HEK293 (cell line): ENCODE results near the gene SYN1.

Experiments
- CTCF ChIA-PET: fragments of 350-600 bp; formaldehyde crosslinking; extraction: SDS; loops from one replicate; lab custom pipeline; 2021; ENCODE audit warnings: antibody characterized with exemption; lab: Yijun Ruan, JAX
- POLR2A ChIA-PET: fragments of 300-600 bp; formaldehyde crosslinking; extraction: SDS; loops from one replicate; lab custom pipeline; 2020; ENCODE audit warnings: antibody characterized with exemption, inconsistent platforms; lab: Yijun Ruan, JAX
- H3K27ac ChIP-seq: fragments of 200-500 bp; sonication (Bioruptor generic); 2 replicates; pipeline ENCODE4 v1.5.1; 2014; ENCODE audit warnings: low read depth, low read length, control low read depth, inconsistent platforms; ENCODE audit errors: extremely low read depth
- H3K36me3 ChIP-seq, 2 experiments: fragments of 200-500 bp in 1 of 2; sonication (Bioruptor generic) in 1 of 2; 1 replicate in 1 of 2; 2 replicates in 1 of 2; pipeline ENCODE4 v1.5.1; 2014 to 2017; ENCODE audit warnings: inconsistent platforms in 2 of 2, low read length in 2 of 2; ENCODE audit not compliant: control insufficient read depth in 2 of 2, insufficient read depth in 1 of 2
- H3K4me1 ChIP-seq: fragments of 200-500 bp; sonication (Bioruptor generic); 2 replicates; pipeline ENCODE4 v1.5.1; 2014; ENCODE audit warnings: mild to moderate bottlenecking, low read length, inconsistent platforms; ENCODE audit not compliant: control insufficient read depth, insufficient read depth
- H3K4me3 ChIP-seq: 2 replicates; pipeline ENCODE4 v1.5.1; 2011; ENCODE audit warnings: low read depth, mild to moderate bottlenecking, control low read depth, low read length, moderate library complexity
- H3K9me3 ChIP-seq: fragments of 200-500 bp; sonication (Bioruptor generic); 2 replicates; pipeline ENCODE4 v1.5.1; 2014; ENCODE audit warnings: low read depth, low read length, inconsistent platforms; ENCODE audit not compliant: control insufficient read depth, insufficient read depth
- HOXD13 ChIP-seq: sonication (generic); formaldehyde crosslinking; IDR thresholded peaks from 2 replicates; pipeline ENCODE4 v1.8.0; 2022; ENCODE audit warnings: missing genetic modification reagents, borderline replicate concordance
- INSM2 ChIP-seq: fragments of 450-650 bp; formaldehyde crosslinking; IDR thresholded peaks from 2 replicates; pipeline ENCODE4 v1.5.1; 2016; ENCODE audit warnings: missing biosample characterization, missing genetic modification characterization
- KLF9 ChIP-seq: fragments of 450-650 bp; formaldehyde crosslinking; IDR thresholded peaks from 2 replicates; pipeline ENCODE4 v1.5.1; 2016; ENCODE audit warnings: missing biosample characterization, missing genetic modification characterization, low read depth
- REPIN1 ChIP-seq: fragments of 450-650 bp; formaldehyde crosslinking; IDR thresholded peaks from 2 replicates; pipeline ENCODE4 v1.5.1; 2017; ENCODE audit warnings: missing biosample characterization, missing genetic modification characterization, low read depth
- SALL2 ChIP-seq: fragments of 450-650 bp; formaldehyde crosslinking; IDR thresholded peaks from 2 replicates; pipeline ENCODE4 v1.5.0; 2017; ENCODE audit warnings: missing biosample characterization, mild to moderate bottlenecking, missing genetic modification characterization, borderline replicate concordance
- ZBTB7A ChIP-seq: fragments of 450-650 bp; formaldehyde crosslinking; IDR thresholded peaks from 2 replicates; pipeline ENCODE4 v1.5.1; 2016; ENCODE audit warnings: low read depth, missing biosample characterization, missing genetic modification characterization
- ZBTB8A ChIP-seq: fragments of 450-650 bp; formaldehyde crosslinking; IDR thresholded peaks from 2 replicates; pipeline ENCODE4 v1.5.1; 2016; ENCODE audit warnings: missing biosample characterization, missing genetic modification characterization
- ZFHX2 ChIP-seq: fragments of 450-650 bp; formaldehyde crosslinking; conservative IDR thresholded peaks from 2 replicates; pipeline ENCODE4 v1.5.1; 2016; ENCODE audit warnings: missing biosample characterization, missing genetic modification characterization
- ZNF140 ChIP-seq: fragments of 450-650 bp; formaldehyde crosslinking; IDR thresholded peaks from 2 replicates; pipeline ENCODE4 v1.5.1; 2016; ENCODE audit warnings: missing biosample characterization, missing genetic modification characterization
- ZNF221 ChIP-seq: fragments of 450-650 bp; formaldehyde crosslinking; IDR thresholded peaks from 2 replicates; pipeline ENCODE4 v1.5.1; 2017; ENCODE audit warnings: missing biosample characterization, missing genetic modification characterization, borderline replicate concordance
- ZNF24 ChIP-seq: fragments of 450-650 bp; formaldehyde crosslinking; IDR thresholded peaks from 2 replicates; pipeline ENCODE4 v1.5.1; 2016; ENCODE audit warnings: missing biosample characterization, missing genetic modification characterization
- ZNF311 ChIP-seq: fragments of 450-650 bp; formaldehyde crosslinking; IDR thresholded peaks from 2 replicates; pipeline ENCODE4 v1.5.1; 2017; ENCODE audit warnings: missing biosample characterization, missing genetic modification characterization, borderline replicate concordance
- ZNF366 ChIP-seq: fragments of 450-650 bp; formaldehyde crosslinking; conservative IDR thresholded peaks from 2 replicates; pipeline ENCODE4 v1.5.1; 2016; ENCODE audit warnings: missing biosample characterization, missing genetic modification characterization
- ZNF561 ChIP-seq: fragments of 450-650 bp; IDR thresholded peaks from 2 replicates; pipeline ENCODE4 v1.5.1; 2018; ENCODE audit warnings: missing biosample characterization, missing genetic modification characterization, borderline replicate concordance
- ZNF624 ChIP-seq: fragments of 450-650 bp; formaldehyde crosslinking; IDR thresholded peaks from 2 replicates; pipeline ENCODE4 v1.5.1; 2017; ENCODE audit warnings: missing biosample characterization, missing genetic modification characterization
- ZNF629 ChIP-seq: fragments of 450-650 bp; formaldehyde crosslinking; IDR thresholded peaks from 2 replicates; pipeline ENCODE4 v1.5.1; 2017; ENCODE audit warnings: missing biosample characterization, missing genetic modification characterization
- ZNF658 ChIP-seq: fragments of 450-650 bp; formaldehyde crosslinking; IDR thresholded peaks from 2 replicates; pipeline ENCODE4; 2016; ENCODE audit warnings: missing biosample characterization, missing genetic modification characterization
- ZNF660 ChIP-seq: fragments of 450-650 bp; IDR thresholded peaks from 2 replicates; pipeline ENCODE4 v1.5.1; 2018; ENCODE audit warnings: missing biosample characterization, mild to moderate bottlenecking, missing genetic modification characterization
- ZNF707 ChIP-seq: fragments of 450-650 bp; formaldehyde crosslinking; IDR thresholded peaks from 2 replicates; pipeline ENCODE4 v1.5.1; 2016; ENCODE audit warnings: missing biosample characterization, missing genetic modification characterization
- ZNF785 ChIP-seq: fragments of 450-650 bp; formaldehyde crosslinking; IDR thresholded peaks from 2 replicates; pipeline ENCODE4 v1.5.1; 2016; ENCODE audit warnings: missing biosample characterization, missing genetic modification characterization
- ZXDB ChIP-seq: fragments of 450-650 bp; formaldehyde crosslinking; IDR thresholded peaks from 2 replicates; pipeline ENCODE4 v1.5.1; 2016; ENCODE audit warnings: missing biosample characterization, missing genetic modification characterization
- TF ChIP-seq, protein P1 (sequence below): fragments of 450-650 bp; formaldehyde crosslinking; IDR thresholded peaks from 2 replicates; pipeline ENCODE4 v1.5.1; 2016; ENCODE audit warnings: missing biosample characterization, missing genetic modification characterization, low read depth
- TF ChIP-seq, protein P2 (sequence below): fragments of 450-650 bp; formaldehyde crosslinking; IDR thresholded peaks from 2 replicates; pipeline ENCODE4 v1.5.1; 2016; ENCODE audit warnings: missing biosample characterization, missing genetic modification characterization
- TF ChIP-seq, protein P3 (sequence below): fragments of 450-650 bp; formaldehyde crosslinking; IDR thresholded peaks from 2 replicates; pipeline ENCODE4 v1.5.1; 2016; ENCODE audit warnings: missing biosample characterization, missing genetic modification characterization
- TF ChIP-seq, protein P4 (sequence below): fragments of 450-650 bp; formaldehyde crosslinking; IDR thresholded peaks from 2 replicates; pipeline ENCODE4 v1.5.1; 2016; ENCODE audit warnings: missing biosample characterization, missing genetic modification characterization

SYN1 gene

DNA sequence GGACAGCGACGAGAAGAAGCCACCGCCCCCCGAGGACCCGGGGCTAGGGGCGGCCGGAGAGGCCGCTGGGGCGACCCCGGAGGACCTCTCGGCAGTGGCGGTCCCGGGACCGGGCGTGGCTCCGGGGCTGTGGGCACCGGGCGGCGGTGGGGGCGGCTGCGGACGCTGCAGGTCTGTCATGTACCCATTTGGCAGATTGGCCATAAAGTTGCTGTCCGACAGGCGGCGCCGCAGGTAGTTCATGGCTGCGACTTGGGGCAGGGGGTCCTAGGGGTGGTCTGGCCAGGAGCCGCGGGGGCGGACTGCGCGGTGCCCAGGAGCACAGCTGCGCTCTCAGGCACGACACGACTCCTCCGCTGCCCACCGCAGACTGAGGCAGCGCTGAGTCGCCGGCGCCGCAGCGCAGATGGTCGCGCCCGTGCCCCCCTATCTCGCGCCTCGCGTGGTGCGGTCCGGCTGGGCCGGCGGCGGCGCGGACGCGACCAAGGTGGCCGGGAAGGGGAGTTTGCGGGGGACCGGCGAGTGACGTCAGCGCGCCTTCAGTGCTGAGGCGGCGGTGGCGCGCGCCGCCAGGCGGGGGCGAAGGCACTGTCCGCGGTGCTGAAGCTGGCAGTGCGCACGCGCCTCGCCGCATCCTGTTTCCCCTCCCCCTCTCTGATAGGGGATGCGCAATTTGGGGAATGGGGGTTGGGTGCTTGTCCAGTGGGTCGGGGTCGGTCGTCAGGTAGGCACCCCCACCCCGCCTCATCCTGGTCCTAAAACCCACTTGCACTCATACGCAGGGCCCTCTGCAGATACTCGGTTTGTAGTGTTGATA is at the start of gene SYN1:
TSS of gene SYN1 (minus strand) at position 372 of the 817 bp plus-strand sequence. CDS start at position 243, 129 bp downstream.
- ChIA-PET CTCF (no interaction called here), POLR2A (interaction anchor here (0.5 kb wide), 1 partner anchor 60 kb away, joined by 5 read pairs; no protein-coding TSS in a partner anchor)
- H3K27ac ChIP-seq = no peak within 1 kb of the TSS
- TF ChIP-seq ZNF660 (tag by site-specific recombination) (peak; percentile 81), ZNF624 (tag by site-specific recombination) (no peak), ZFHX2 (tag by site-specific recombination) (peak; percentile 82), ZNF561 (peak; percentile 80), ZBTB7A (tag by site-specific recombination) (peak; percentile 28; the same call in 1 of the 2 replicates), ZNF658 (no peak), REPIN1 (no peak), INSM2 (tag by site-specific recombination) (0 out of 2 replicates have a peak, but pooled peaks have one; percentile 30), ZNF366 (tag by site-specific recombination) (no peak), ZNF707 (tag by site-specific recombination) (no peak), KLF9 (0 out of 2 replicates have a peak, but pooled peaks have one; percentile 20), ZNF221 (no peak), SALL2 (tag by site-specific recombination) (no peak), ZBTB8A (peak; percentile 82), HOXD13 (no peak), ZNF785 (tag by site-specific recombination) (0 out of 2 replicates have a peak, but pooled peaks have one; percentile 39), ZNF629 (peak; percentile 97), ZNF311 (tag by site-specific recombination) (no peak), ZXDB (tag by site-specific recombination) (no peak), ZNF140 (no peak), ZNF24 (tag by site-specific recombination) (no peak)
- TF ChIP-seq, protein P1, sequence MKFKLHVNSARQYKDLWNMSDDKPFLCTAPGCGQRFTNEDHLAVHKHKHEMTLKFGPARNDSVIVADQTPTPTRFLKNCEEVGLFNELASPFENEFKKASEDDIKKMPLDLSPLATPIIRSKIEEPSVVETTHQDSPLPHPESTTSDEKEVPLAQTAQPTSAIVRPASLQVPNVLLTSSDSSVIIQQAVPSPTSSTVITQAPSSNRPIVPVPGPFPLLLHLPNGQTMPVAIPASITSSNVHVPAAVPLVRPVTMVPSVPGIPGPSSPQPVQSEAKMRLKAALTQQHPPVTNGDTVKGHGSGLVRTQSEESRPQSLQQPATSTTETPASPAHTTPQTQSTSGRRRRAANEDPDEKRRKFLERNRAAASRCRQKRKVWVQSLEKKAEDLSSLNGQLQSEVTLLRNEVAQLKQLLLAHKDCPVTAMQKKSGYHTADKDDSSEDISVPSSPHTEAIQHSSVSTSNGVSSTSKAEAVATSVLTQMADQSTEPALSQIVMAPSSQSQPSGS (tag by site-specific recombination) = peak; percentile 83
- TF ChIP-seq, protein P2, sequence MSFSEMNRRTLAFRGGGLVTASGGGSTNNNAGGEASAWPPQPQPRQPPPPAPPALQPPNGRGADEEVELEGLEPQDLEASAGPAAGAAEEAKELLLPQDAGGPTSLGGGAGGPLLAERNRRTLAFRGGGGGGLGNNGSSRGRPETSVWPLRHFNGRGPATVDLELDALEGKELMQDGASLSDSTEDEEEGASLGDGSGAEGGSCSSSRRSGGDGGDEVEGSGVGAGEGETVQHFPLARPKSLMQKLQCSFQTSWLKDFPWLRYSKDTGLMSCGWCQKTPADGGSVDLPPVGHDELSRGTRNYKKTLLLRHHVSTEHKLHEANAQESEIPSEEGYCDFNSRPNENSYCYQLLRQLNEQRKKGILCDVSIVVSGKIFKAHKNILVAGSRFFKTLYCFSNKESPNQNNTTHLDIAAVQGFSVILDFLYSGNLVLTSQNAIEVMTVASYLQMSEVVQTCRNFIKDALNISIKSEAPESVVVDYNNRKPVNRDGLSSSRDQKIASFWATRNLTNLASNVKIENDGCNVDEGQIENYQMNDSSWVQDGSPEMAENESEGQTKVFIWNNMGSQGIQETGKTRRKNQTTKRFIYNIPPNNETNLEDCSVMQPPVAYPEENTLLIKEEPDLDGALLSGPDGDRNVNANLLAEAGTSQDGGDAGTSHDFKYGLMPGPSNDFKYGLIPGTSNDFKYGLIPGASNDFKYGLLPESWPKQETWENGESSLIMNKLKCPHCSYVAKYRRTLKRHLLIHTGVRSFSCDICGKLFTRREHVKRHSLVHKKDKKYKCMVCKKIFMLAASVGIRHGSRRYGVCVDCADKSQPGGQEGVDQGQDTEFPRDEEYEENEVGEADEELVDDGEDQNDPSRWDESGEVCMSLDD (tag by site-specific recombination) = peak; percentile 82
- TF ChIP-seq, protein P3, sequence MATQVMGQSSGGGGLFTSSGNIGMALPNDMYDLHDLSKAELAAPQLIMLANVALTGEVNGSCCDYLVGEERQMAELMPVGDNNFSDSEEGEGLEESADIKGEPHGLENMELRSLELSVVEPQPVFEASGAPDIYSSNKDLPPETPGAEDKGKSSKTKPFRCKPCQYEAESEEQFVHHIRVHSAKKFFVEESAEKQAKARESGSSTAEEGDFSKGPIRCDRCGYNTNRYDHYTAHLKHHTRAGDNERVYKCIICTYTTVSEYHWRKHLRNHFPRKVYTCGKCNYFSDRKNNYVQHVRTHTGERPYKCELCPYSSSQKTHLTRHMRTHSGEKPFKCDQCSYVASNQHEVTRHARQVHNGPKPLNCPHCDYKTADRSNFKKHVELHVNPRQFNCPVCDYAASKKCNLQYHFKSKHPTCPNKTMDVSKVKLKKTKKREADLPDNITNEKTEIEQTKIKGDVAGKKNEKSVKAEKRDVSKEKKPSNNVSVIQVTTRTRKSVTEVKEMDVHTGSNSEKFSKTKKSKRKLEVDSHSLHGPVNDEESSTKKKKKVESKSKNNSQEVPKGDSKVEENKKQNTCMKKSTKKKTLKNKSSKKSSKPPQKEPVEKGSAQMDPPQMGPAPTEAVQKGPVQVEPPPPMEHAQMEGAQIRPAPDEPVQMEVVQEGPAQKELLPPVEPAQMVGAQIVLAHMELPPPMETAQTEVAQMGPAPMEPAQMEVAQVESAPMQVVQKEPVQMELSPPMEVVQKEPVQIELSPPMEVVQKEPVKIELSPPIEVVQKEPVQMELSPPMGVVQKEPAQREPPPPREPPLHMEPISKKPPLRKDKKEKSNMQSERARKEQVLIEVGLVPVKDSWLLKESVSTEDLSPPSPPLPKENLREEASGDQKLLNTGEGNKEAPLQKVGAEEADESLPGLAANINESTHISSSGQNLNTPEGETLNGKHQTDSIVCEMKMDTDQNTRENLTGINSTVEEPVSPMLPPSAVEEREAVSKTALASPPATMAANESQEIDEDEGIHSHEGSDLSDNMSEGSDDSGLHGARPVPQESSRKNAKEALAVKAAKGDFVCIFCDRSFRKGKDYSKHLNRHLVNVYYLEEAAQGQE (tag by site-specific recombination) = peak; percentile 98
- TF ChIP-seq, protein P4, sequence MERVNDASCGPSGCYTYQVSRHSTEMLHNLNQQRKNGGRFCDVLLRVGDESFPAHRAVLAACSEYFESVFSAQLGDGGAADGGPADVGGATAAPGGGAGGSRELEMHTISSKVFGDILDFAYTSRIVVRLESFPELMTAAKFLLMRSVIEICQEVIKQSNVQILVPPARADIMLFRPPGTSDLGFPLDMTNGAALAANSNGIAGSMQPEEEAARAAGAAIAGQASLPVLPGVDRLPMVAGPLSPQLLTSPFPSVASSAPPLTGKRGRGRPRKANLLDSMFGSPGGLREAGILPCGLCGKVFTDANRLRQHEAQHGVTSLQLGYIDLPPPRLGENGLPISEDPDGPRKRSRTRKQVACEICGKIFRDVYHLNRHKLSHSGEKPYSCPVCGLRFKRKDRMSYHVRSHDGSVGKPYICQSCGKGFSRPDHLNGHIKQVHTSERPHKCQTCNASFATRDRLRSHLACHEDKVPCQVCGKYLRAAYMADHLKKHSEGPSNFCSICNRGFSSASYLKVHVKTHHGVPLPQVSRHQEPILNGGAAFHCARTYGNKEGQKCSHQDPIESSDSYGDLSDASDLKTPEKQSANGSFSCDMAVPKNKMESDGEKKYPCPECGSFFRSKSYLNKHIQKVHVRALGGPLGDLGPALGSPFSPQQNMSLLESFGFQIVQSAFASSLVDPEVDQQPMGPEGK (tag by site-specific recombination) = 0 out of 2 replicates have a peak, but pooled peaks have one; percentile 39

More for the DNA sequence above, at the start of gene SYN1:
- no peaks in the 10 kb centered on the region for H3K4me1 ChIP-seq
- no peaks in the 10 kb centered on the region for H3K36me3 ChIP-seq
- H3K4me3 ChIP-seq = peak within 1 kb of the TSS; percentile 30
- H3K9me3 ChIP-seq = no peaks in the 10 kb centered on the region
